Measurements from ENCODE around the gene GDA.

DNA sequence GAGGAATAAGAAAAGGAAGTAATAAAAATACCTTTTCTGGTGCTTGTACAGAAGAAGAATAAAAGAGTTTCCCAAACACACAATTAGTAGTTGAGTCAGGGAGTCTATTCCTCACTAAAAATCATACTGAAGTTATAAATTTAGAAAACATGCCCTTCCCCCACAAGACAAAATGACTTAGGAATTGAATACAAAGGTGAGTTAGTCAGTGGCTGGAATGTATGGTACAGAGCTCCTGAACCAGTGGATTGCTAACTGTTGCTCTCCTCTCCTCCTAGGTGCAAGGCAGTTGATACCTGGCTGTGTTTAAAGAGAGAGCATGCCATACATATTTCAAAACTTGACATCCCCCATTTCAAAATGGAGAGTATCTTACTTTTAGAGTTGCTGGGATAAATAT, 1.9 kb downstream of the GDA start:
- TF ChIP-seq JUND (IDR thresholded peaks at IDR 0.05; ENCODE audit: low read length) = no peak
- TF ChIP-seq POLR2A (IDR thresholded peaks at IDR 0.05; ENCODE audit: control extremely low read depth in 1 of 2, low read depth in 2 of 2, low read length in 2 of 2) = no peak
- TF ChIP-seq, protein P1, sequence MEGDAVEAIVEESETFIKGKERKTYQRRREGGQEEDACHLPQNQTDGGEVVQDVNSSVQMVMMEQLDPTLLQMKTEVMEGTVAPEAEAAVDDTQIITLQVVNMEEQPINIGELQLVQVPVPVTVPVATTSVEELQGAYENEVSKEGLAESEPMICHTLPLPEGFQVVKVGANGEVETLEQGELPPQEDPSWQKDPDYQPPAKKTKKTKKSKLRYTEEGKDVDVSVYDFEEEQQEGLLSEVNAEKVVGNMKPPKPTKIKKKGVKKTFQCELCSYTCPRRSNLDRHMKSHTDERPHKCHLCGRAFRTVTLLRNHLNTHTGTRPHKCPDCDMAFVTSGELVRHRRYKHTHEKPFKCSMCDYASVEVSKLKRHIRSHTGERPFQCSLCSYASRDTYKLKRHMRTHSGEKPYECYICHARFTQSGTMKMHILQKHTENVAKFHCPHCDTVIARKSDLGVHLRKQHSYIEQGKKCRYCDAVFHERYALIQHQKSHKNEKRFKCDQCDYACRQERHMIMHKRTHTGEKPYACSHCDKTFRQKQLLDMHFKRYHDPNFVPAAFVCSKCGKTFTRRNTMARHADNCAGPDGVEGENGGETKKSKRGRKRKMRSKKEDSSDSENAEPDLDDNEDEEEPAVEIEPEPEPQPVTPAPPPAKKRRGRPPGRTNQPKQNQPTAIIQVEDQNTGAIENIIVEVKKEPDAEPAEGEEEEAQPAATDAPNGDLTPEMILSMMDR (IDR thresholded peaks at IDR 0.05; ENCODE audit: control extremely low read depth in 1 of 3, insufficient read depth in 1 of 3, low read depth in 1 of 3, low read length in 3 of 3) = no peak
- TF ChIP-seq RFX5 (IDR thresholded peaks at IDR 0.05; ENCODE audit: borderline replicate concordance, low read depth, low read length) = no peak
- no peak for TF ChIP-seq BRCA1 (IDR thresholded peaks at IDR 0.05; ENCODE audit: low read depth, low read length)
- TF ChIP-seq EZH2 (IDR thresholded peaks at IDR 0.05; ENCODE audit: low read depth, low read length, severe bottlenecking) = no peak
- no peak for TF ChIP-seq TCF12 (IDR thresholded peaks at IDR 0.05; ENCODE audit: low read depth, low read length)
- no peak for TF ChIP-seq TEAD4 (IDR thresholded peaks at IDR 0.05; ENCODE audit: low read depth, low read length)
- no peak for TF ChIP-seq GABPA (IDR thresholded peaks at IDR 0.05; ENCODE audit: borderline replicate concordance, insufficient read depth, low read length)
